ENCODE results near the gene PACRG. TPM values are rescaled to one million over a fixed set of nuclear protein-coding genes. Genes with fewer than 3 reads are reported as not detected.

The PACRG gene
- total and polyA plus RNA-seq, 2 of the 13 experiments (the other 11 are each of a cell fraction or from before 2014, with no cell fraction given) = 0.13 TPM; not detected in 1

DNA sequence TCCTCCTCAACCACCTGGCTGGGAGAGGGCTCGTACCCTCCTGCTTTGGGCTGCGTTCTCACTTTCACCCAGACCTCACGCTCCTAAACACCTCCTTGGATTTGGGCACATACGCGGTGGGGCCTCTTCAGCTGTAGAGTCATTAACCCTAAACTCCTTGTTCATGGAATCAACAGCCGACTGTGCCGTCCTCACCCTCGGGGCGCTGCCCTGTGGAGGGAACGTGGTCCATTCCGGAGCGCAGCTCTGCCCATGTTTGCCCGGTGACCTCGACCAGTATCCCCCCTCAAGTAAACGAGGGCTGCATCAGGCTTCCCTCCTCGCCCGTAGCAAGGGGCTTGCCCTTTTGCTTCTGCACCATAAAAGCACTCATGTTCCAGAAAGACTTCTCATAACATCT is 512.8 kb downstream of the PACRG start:
- CTCF ChIA-PET (ENCODE audit: low intra/inter-chr PET ratio, low total read pairs) = no interaction called here
- Histone ChIP-seq H2AFZ (ENCODE audit: low read length) (no peak overlapping the region), H3K4me1 (ENCODE audit: insufficient read depth, low read length) (no peaks in the 10 kb centered on the region), H3K27ac (ENCODE audit: extremely low read length, insufficient read depth, low read length) (no peak overlapping the region), H4K20me1 (ENCODE audit: insufficient read depth, low read length) (no peaks in the 10 kb centered on the region), H3K79me2 (ENCODE audit: insufficient read depth, low read length) (no peaks in the 10 kb centered on the region), H3K27me3 (ENCODE audit: control insufficient read depth in 1 of 2, insufficient read depth in 2 of 2, low read length in 2 of 2) (peaks cover 0 to 2% of the 10 kb centered on the region in 2 experiments; a peak in 1 of 5 replicates), H3K4me2 (ENCODE audit: low read depth, low read length) (no peak overlapping the region), H3K4me3 (replicated peaks in 1 of 3; ENCODE audit: insufficient read depth in 1 of 3, low read depth in 2 of 3, low read length in 3 of 3) (no peak overlapping the region), H3K9me3 (ENCODE audit: low read length) (no peaks in the 10 kb centered on the region), H3K9ac (ENCODE audit: insufficient read depth, low read depth, low read length) (no peak overlapping the region), H3K36me3 (replicated peaks in 1 of 2; ENCODE audit: control insufficient read depth in 1 of 2, insufficient read depth in 2 of 2, low read length in 2 of 2) (no peaks in the 10 kb centered on the region)
- no peak for FAIRE-seq
- no peak for DNase-seq (ENCODE audit: low spot score)
- ATAC-seq = no peak; the same call in 2 of the 3 replicates
- TF ChIP-seq YEATS2 (CRISPR knock-in tag; IDR thresholded peaks at IDR 0.05; ENCODE audit: borderline replicate concordance) = no peak
- BruUV-seq (replicated peaks) = no TSS peak
- 62% methylated on average over 17 of the region's 17 CpGs for WGBS (ENCODE audit: low lambda C conversion rate)
- intact Hi-C loops (cut with micrococcal nuclease; ENCODE audit: unreplicated experiment) (no loop called here), in situ Hi-C loops (cut with HindIII; ENCODE audit: extremely low pct_ligation_motif_present, low pct_unique_long_range_greater_than_20kb) (no loop called here)
- POLR2A ChIA-PET = no interaction called here

DNA sequence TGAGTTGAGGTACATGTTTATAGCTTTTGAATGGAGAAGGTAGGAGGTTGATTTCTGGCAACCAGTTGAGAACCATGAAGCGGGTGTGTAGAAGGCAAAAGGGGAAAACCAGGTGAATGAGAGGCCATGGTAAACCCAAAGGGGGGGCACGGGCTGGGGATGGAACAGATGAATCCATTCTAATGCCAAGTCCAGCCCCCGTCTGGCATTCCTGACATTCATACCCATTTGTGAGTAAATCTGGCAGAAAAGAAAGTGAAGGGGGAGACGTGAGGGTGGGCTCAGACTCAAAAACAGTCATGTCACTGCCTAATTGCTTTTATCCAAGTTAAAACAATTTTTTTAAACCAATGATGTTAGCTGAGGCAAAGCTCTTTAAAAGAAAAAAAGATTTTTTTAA is 513.9 kb downstream of the PACRG start:
- Histone ChIP-seq H4K20me1 (ENCODE audit: insufficient read depth, low read length) (no peaks in the 10 kb centered on the region), H3K36me3 (replicated peaks in 1 of 2; ENCODE audit: control insufficient read depth in 1 of 2, insufficient read depth in 2 of 2, low read length in 2 of 2) (no peaks in the 10 kb centered on the region), H3K4me2 (ENCODE audit: low read depth, low read length) (no peak overlapping the region), H3K9me3 (ENCODE audit: low read length) (no peaks in the 10 kb centered on the region), H3K27me3 (ENCODE audit: control insufficient read depth in 1 of 2, insufficient read depth in 2 of 2, low read length in 2 of 2) (peaks cover 0 to 2% of the 10 kb centered on the region in 2 experiments; a peak in 2 of 5 replicates), H2AFZ (ENCODE audit: low read length) (no peak overlapping the region), H3K9ac (ENCODE audit: insufficient read depth, low read depth, low read length) (no peak overlapping the region), H3K4me1 (ENCODE audit: insufficient read depth, low read length) (no peaks in the 10 kb centered on the region), H3K4me3 (replicated peaks in 1 of 3; ENCODE audit: insufficient read depth in 1 of 3, low read depth in 2 of 3, low read length in 3 of 3) (no peak overlapping the region), H3K27ac (ENCODE audit: extremely low read length, insufficient read depth, low read length) (no peak overlapping the region), H3K79me2 (ENCODE audit: insufficient read depth, low read length) (no peaks in the 10 kb centered on the region)
- DNase-seq (ENCODE audit: low spot score) = no peak
- ATAC-seq = no peak
- in situ Hi-C loops (cut with HindIII; ENCODE audit: extremely low pct_ligation_motif_present, low pct_unique_long_range_greater_than_20kb) (no loop called here), intact Hi-C loops (cut with micrococcal nuclease; ENCODE audit: unreplicated experiment) (no loop called here)
- ChIA-PET CTCF (ENCODE audit: low intra/inter-chr PET ratio, low total read pairs) (no interaction called here), POLR2A (no interaction called here)
- no TSS peak for BruUV-seq (replicated peaks)
- FAIRE-seq = no peak
- WGBS (ENCODE audit: low lambda C conversion rate) = 7% methylated on average over 4 of the region's 4 CpGs
- TF ChIP-seq, protein P1, sequence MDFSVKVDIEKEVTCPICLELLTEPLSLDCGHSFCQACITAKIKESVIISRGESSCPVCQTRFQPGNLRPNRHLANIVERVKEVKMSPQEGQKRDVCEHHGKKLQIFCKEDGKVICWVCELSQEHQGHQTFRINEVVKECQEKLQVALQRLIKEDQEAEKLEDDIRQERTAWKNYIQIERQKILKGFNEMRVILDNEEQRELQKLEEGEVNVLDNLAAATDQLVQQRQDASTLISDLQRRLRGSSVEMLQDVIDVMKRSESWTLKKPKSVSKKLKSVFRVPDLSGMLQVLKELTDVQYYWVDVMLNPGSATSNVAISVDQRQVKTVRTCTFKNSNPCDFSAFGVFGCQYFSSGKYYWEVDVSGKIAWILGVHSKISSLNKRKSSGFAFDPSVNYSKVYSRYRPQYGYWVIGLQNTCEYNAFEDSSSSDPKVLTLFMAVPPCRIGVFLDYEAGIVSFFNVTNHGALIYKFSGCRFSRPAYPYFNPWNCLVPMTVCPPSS (IDR thresholded peaks at IDR 0.05) = no peak
